Large intestine (tissue), 3 donors: ENCODE results near the gene C12orf76. TPM values are rescaled to one million over a fixed set of nuclear protein-coding genes. Genes with fewer than 3 reads are reported as not detected.
A peak's percentile ranks its signal among the peaks of the same experiment; 100 is the strongest.

Experiments
- DNase-seq, 2 donors: peaks; one replicate each; pipeline versions ENCODE4 v3.0.0 to v3.0.0-alpha.2; 2013
- H3K27ac ChIP-seq: one replicate; pipeline ENCODE4 v1.5.1; 2013; ENCODE audit warnings: low read length
- H3K27me3 ChIP-seq: 2 replicates; pipeline ENCODE4 v1.6.1; 2013; ENCODE audit warnings: low read length; ENCODE audit not compliant: control insufficient read depth, insufficient read depth
- H3K36me3 ChIP-seq: 2 replicates; pipeline ENCODE4 v1.6.1; 2013; ENCODE audit warnings: low read length; ENCODE audit not compliant: control insufficient read depth, insufficient read depth
- H3K4me1 ChIP-seq: one replicate; pipeline ENCODE4 v1.6.1; 2013; ENCODE audit warnings: low read length; ENCODE audit not compliant: control insufficient read depth, insufficient read depth
- H3K4me3 ChIP-seq: one replicate; pipeline ENCODE4 v1.5.1; 2013; ENCODE audit warnings: low read length
- H3K9me3 ChIP-seq: one replicate; pipeline ENCODE4 v1.6.1; 2013; ENCODE audit warnings: mild to moderate bottlenecking, low read depth, low read length, moderate library complexity; ENCODE audit not compliant: control insufficient read depth
- WGBS: methylation state at CpG from one replicate; pipeline ENCODE4 v1.1.5; 2013; ENCODE audit warnings: low lambda C conversion rate; ENCODE audit not compliant: insufficient coverage; 5-methylcytosine and 5-hydroxymethylcytosine counted together
- polyA plus RNA-seq: library from polyadenylated mRNA; unstranded; fragments of 120-200 nt; gene quantifications from one replicate; pipeline ENCODE4 v1.2.1, GENCODE V29; 2013

The C12orf76 gene
- polyA plus RNA-seq, 1 donor, result 36.1 TPM

DNA sequence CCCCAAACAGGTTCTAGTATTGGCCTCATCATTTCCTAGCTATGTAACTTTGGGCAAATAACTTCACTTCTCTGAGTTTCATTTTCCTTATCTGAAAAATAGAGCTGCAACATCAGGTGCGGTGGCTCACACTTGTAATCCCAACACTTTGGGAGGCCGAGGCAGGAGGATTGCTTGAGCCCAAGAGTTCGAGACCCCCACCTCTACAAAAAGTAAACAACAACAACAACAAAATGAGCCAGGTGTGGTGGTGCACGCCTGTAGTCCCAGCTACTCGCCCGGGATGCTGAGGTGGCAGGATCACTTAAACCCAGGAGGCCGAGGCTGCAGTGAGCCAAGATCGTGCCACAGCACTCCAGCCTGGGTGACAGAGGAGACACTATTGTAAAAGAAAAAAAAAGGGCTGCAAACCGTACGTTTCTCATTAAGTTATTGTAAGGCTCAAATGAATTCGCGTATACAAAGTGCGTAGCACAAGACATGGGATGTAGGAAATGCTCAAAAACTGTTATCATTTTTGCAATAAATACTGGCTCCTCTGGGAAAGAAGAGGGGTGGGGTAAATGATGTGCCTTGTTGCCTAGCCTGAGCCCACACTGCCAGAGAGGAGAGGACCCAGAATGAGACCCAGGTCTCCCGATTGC, 903 bp downstream of the C12orf76 start:
- H3K36me3 ChIP-seq, result peaks cover 6% of the 10 kb centered on the region
- H3K4me3 ChIP-seq, result peak overlapping the region; percentile 77
- peaks cover 19% of the 10 kb centered on the region for H3K4me1 ChIP-seq
- peak overlapping the region; percentile 89 for H3K27ac ChIP-seq
- H3K9me3 ChIP-seq, result no peaks in the 10 kb centered on the region
- DNase-seq, result peak in 1 of 2 donors; percentile 36
- H3K27me3 ChIP-seq, result no peaks in the 10 kb centered on the region
- WGBS, result 45% methylated on average over 4 of the region's 14 CpGs

DNA sequence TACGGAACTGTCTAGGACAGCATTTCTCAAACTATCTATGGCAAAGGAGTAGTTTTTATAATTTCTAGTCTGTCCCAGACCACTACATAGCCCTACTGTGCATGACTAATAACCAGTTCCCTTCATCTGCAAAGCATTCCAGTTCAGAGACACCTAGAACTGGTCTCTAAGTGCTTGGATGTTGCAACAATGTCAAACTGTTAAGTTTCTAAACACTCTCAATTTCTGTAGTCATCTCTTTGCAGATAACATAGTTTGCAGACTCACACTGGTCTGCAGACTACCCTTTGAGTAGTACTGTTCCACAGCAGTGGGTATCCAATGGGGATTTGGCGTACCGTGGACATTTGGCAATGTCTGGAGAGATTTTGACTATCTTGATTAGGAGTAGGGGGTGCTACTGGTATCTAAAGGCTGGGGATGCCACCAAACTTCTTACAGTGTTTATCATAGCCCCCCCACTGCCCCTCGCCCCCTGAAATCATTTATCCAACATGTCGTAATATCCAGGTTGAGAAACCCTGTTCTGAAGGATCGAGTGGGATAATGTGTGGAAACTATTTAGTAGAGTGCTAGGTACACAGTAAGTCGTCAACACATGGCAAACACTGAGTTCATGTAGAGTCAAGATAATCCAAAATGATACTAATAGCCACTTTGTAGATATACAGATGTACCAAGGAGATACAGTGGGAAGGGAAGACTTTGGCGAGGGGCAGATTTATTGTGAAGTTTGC, 1.7 kb downstream of the C12orf76 start:
- no peak for DNase-seq
- peaks cover 19% of the 10 kb centered on the region for H3K4me1 ChIP-seq

GRCh38 chr12:110042264-110042663, 6.1 kb downstream of the C12orf76 start:
- Histone ChIP-seq H3K27ac (no peak overlapping the region), H3K4me1 (peaks cover 26% of the 10 kb centered on the region), H3K36me3 (peaks cover 28% of the 10 kb centered on the region), H3K4me3 (no peak overlapping the region), H3K9me3 (no peaks in the 10 kb centered on the region), H3K27me3 (no peaks in the 10 kb centered on the region)
- DNase-seq, result no peak
- no CpG with 5 or more reads among the region's 3 CpGs for WGBS

More for the DNA sequence above, 1.7 kb downstream of the C12orf76 start:
- peaks cover 14% of the 10 kb centered on the region for H3K36me3 ChIP-seq
- peak overlapping the region; percentile 77 for H3K4me3 ChIP-seq
- no peak overlapping the region for H3K27ac ChIP-seq
- H3K27me3 ChIP-seq, result no peaks in the 10 kb centered on the region
- WGBS, result no CpG with 5 or more reads among the region's 8 CpGs
- no peaks in the 10 kb centered on the region for H3K9me3 ChIP-seq

DNA sequence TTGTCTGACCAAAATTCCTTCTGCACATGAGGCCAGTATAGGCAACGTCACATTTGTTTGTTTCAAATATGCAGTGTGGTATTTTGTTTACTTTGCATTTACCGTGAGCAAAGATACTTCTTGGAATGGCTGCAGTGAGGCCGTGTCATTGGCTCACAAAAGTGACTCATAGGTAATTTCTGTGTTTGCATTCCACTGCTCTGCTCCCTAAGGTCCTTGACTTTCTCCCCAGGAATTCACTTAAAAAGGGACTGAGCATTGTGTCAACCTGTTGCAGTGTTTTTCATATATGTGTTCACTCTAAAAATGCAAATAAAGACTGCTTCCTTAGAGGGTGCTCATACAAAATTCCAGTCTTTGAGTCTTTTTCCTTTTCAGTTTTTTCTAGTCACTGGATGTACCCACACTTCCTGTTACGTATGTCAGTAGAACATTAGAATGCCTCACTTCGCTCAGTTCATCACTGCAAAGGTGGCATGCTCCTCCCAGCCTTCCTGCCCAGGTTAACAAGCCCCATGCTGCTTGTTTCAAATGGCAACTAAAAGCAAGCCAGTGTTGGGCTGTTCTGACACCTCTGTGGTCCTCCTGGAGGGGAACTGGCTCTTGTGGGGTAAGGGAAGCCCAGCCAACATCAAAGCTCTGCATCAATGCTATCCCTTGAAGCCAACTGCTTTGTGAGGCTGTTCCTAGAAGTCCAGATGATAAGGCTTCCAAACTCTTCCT, 9.1 kb downstream of the C12orf76 start:
- peak overlapping the region; percentile 84 for H3K27ac ChIP-seq
- H3K36me3 ChIP-seq, result peaks cover 55% of the 10 kb centered on the region
- H3K27me3 ChIP-seq, result no peaks in the 10 kb centered on the region
- peaks cover 16% of the 10 kb centered on the region for H3K4me1 ChIP-seq
- 17% methylated on average over 1 of the region's 5 CpGs for WGBS
- H3K9me3 ChIP-seq, result no peaks in the 10 kb centered on the region
- no peak overlapping the region for H3K4me3 ChIP-seq
- peak; percentile 65 to 85 for DNase-seq

DNA sequence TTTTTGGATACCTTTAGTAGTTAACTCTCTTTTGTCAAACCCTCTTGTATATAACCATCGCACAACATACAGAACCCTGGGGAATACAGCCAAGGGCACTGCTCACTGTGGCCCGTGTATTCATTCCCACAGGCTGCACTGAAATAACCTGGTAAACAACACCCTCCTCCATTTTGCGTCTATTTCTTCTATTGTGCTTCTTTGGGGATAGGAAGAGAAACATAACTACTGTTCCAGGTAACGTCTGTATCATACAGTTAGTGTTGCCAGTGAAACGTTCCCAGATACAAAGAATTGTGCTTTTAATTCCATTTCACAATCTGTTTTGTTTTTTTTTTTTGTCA, 9.6 kb downstream of the C12orf76 start:
- Histone ChIP-seq H3K27ac (peak overlapping the region; percentile 84), H3K9me3 (no peaks in the 10 kb centered on the region), H3K4me1 (peaks cover 16% of the 10 kb centered on the region), H3K4me3 (no peak overlapping the region), H3K27me3 (no peaks in the 10 kb centered on the region), H3K36me3 (peaks cover 56% of the 10 kb centered on the region)
- no peak for DNase-seq
- 25% methylated on average over 2 of the region's 5 CpGs for WGBS

DNA sequence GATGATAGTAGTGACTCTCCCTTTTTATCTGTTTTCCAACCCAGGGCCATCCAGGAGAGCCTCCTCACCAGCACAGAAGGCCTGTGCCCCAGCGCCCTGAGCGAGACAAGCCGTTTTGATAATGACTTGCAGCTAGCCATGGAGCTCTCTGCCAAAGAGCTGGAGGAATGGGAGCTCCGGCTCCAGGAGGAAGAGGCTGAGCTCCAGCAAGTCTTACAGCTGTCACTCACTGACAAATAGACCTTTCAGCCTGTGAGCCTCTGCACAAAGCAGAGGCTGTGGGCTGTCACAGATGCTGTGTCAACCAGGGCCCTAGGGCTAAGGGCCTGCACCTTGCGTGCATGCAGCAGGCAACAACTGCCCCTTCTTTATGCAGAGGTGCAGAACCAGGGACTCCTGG, 11.0 kb downstream of the C12orf76 start:
- no peak overlapping the region for H3K4me3 ChIP-seq
- no peak for DNase-seq
- WGBS, result no CpG with 5 or more reads among the region's 5 CpGs
- H3K4me1 ChIP-seq, result peaks cover 13% of the 10 kb centered on the region
- no peak overlapping the region for H3K27ac ChIP-seq
- peaks cover 59% of the 10 kb centered on the region for H3K36me3 ChIP-seq
- H3K9me3 ChIP-seq, result no peaks in the 10 kb centered on the region
- H3K27me3 ChIP-seq, result no peaks in the 10 kb centered on the region

DNA sequence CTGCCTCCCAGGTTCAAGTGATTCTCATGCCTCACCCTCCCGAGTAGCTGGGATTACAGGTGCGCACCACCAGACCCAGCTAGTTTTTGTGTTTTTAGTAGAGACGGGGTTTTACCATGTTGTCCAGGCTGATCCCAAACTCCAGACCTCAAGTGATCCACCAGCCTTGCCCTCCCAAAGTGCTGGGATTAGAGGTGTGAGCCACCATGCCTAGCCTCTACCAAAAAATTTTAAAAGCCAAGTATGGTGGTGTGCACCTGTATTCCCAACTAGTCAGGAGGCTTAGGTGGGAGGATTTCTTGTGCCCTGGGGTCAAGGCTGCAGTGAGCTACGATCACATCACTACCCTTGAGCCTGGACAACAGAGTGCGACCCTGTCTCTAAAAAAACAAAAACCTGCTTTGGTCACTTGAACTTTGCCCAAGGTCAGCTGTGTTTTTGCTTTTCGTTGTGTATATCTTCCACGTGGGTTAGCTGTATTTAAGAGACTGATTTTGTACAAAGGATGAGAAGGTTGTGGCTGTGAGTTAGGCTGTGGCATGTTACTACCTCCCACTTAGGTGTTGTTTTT, 12.7 kb downstream of the C12orf76 start:
- H3K36me3 ChIP-seq, result peaks cover 53% of the 10 kb centered on the region
- WGBS, result no CpG with 5 or more reads among the region's 7 CpGs
- DNase-seq, result no peak

DNA sequence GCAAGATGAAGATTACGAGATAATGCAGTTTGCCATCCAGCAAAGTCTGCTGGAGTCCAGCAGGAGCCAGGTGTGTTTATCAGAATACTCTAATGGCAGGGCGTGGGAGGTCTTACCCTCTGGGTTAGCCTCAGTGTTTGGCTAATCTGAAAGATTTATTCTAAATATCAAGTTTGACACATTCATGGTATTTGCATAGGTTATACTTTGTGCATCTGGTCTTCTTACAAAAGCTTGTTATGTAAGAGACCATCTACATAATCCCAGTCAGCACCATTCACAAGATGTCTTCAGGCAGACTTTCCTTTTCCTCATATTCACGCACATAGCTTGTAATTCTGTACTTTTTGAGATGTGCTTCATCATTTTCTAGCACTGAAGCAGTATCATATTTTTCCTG, 14.4 kb downstream of the C12orf76 start:
- H3K4me3 ChIP-seq, result no peak overlapping the region
- no peak overlapping the region for H3K27ac ChIP-seq
- WGBS, result no CpG with 5 or more reads among the region's 3 CpGs
- H3K36me3 ChIP-seq, result peaks cover 66% of the 10 kb centered on the region
- no peak for DNase-seq
- peaks cover 5% of the 10 kb centered on the region for H3K4me1 ChIP-seq
- no peaks in the 10 kb centered on the region for H3K9me3 ChIP-seq
- no peaks in the 10 kb centered on the region for H3K27me3 ChIP-seq

More for the DNA sequence above, 12.7 kb downstream of the C12orf76 start:
- Histone ChIP-seq H3K27ac (no peak overlapping the region), H3K4me3 (no peak overlapping the region), H3K27me3 (no peaks in the 10 kb centered on the region), H3K9me3 (no peaks in the 10 kb centered on the region), H3K4me1 (peaks cover 13% of the 10 kb centered on the region)

DNA sequence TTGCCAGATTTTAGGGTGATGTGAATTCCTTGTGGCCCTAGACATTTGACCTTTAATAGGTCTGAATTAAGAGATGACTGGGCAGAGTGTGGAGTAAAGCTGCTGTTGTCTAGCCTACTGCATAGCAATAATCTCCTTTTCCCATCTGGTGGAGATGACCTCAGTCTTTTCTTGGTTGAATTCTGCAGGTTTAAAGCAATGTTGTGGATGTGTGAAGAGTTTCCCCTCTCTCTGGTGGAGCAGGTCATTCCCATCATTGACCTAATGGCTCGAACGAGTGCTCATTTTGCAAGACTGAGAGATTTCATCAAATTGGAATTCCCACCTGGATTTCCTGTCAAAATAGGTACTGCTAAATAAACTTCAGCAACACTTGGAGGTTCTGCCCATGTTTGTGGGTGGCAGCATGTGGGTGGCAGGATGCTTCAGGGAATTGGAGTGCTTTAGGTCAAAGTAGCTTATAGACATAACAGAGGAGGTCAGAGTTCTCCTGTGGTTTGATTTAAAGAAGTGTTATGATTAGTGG, 19.0 kb downstream of the C12orf76 start:
- H3K36me3 ChIP-seq, result peaks cover 41% of the 10 kb centered on the region
- no peak overlapping the region for H3K27ac ChIP-seq
- WGBS, result no CpG with 5 or more reads among the region's 2 CpGs
- H3K27me3 ChIP-seq, result no peaks in the 10 kb centered on the region
- H3K4me3 ChIP-seq, result no peak overlapping the region
- DNase-seq, result no peak
- no peaks in the 10 kb centered on the region for H3K9me3 ChIP-seq
- no peaks in the 10 kb centered on the region for H3K4me1 ChIP-seq

GRCh38 chr12:110028323-110028722, 20.0 kb downstream of the C12orf76 start:
- H3K36me3 ChIP-seq, result peaks cover 38% of the 10 kb centered on the region
- 100% methylated on average over 2 of the region's 6 CpGs for WGBS

More at GRCh38 chr12:110028323-110028722, 20.0 kb downstream of the C12orf76 start:
- H3K27ac ChIP-seq, result no peak overlapping the region
- no peaks in the 10 kb centered on the region for H3K4me1 ChIP-seq
- no peak for DNase-seq
- no peaks in the 10 kb centered on the region for H3K27me3 ChIP-seq
- no peak overlapping the region for H3K4me3 ChIP-seq
- no peaks in the 10 kb centered on the region for H3K9me3 ChIP-seq
